ENCODE results near the gene MRM2.

MRM2 gene

DNA sequence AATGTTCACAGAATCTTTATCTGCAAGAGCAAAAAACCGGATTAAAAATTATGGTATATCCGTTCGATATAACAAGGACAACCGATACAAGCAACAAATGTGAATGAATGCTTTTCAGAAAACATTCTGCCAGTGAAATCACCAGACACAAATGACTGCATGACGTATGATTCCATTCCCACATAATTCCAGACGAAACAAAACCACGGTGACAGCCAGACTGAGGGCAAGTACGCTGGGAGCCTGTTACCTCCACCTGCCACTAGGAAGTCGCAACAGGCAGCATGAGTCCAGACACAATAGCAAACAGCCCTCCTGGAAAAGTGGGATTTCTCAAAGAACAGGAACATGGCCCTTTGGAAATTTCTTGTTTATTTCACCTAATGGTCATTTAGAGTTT is 51.0 kb downstream of the MRM2 start:
- ChIA-PET POLR2A (interaction anchor here (0.6 kb wide), 1 partner anchor 170 kb away, joined by 3 read pairs; no protein-coding TSS in a partner anchor), CTCF (interaction anchor here (1.3 to 1.4 kb wide), 2 partner anchors 12 to 15 kb away, joined by 3 to 4 read pairs; no protein-coding TSS in a partner anchor)
- no peak overlapping the region for H3K4me3 ChIP-seq (ENCODE audit: low read depth, low read length)
- no peak for DNase-seq (ENCODE audit: low read depth, low spot score)
- TF ChIP-seq, protein P1, sequence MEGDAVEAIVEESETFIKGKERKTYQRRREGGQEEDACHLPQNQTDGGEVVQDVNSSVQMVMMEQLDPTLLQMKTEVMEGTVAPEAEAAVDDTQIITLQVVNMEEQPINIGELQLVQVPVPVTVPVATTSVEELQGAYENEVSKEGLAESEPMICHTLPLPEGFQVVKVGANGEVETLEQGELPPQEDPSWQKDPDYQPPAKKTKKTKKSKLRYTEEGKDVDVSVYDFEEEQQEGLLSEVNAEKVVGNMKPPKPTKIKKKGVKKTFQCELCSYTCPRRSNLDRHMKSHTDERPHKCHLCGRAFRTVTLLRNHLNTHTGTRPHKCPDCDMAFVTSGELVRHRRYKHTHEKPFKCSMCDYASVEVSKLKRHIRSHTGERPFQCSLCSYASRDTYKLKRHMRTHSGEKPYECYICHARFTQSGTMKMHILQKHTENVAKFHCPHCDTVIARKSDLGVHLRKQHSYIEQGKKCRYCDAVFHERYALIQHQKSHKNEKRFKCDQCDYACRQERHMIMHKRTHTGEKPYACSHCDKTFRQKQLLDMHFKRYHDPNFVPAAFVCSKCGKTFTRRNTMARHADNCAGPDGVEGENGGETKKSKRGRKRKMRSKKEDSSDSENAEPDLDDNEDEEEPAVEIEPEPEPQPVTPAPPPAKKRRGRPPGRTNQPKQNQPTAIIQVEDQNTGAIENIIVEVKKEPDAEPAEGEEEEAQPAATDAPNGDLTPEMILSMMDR (IDR thresholded peaks at IDR 0.05; ENCODE audit: insufficient read depth, low read length, missing control alignments) = no peak

DNA sequence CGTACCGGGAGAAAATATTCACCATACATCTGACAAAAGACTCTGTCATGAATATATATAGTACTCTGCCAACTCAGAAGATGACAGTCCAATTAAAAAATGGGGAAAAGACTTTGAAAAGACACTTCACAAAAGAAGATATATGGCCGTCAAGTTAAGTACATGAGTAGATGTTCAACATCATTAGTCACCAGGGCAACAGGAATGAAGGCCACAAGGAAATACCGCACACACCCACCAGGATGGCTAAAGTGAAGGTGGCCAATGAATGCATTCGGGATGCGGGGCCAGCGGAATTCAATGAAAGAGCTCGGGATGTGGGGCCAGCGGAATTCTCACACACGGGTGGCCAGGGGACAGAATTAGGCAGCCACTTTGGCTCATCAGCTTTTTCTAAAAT is 51.5 kb downstream of the MRM2 start:
- TF ChIP-seq, protein P1 (IDR thresholded peaks at IDR 0.05; ENCODE audit: insufficient read depth, low read length, missing control alignments) = no peak
- ChIA-PET CTCF (interaction anchor here (1.0 to 1.7 kb wide), 5 partner anchors 10 to 30 kb away, joined by 3 to 4 read pairs (median 3); no protein-coding TSS in a partner anchor), POLR2A (interaction anchor here (0.6 kb wide), 2 partner anchors 19 to 170 kb away, joined by 3 read pairs; no protein-coding TSS in a partner anchor)
- DNase-seq (ENCODE audit: low read depth, low spot score) = no peak
- H3K4me3 ChIP-seq (ENCODE audit: low read depth, low read length) = no peak overlapping the region

DNA sequence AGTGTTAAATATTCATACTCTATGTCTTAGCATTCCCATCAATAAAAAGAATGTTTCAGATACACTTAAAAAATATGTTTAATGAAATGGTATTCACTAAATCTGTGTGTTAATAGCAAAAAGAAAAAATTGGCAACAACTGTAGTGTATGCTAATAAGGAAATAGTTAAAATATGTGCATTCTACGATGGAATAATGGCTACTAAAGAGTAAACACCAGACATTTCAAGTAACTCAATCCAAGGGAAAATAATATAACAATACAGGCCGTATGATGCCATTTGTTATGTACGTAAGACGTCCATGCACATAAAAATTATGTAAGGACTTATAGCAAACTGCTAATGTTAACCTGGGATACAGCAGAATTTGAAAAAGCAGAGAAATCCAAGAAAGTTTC is 55.8 kb downstream of the MRM2 start:
- no peak overlapping the region for H3K4me3 ChIP-seq (ENCODE audit: low read depth, low read length)
- DNase-seq (ENCODE audit: low read depth, low spot score) = no peak
- TF ChIP-seq, protein P1 (IDR thresholded peaks at IDR 0.05; ENCODE audit: insufficient read depth, low read length, missing control alignments) = no peak
- CTCF ChIA-PET = interaction anchor here (2.0 to 2.3 kb wide), 2 partner anchors 10 to 23 kb away, joined by 6 to 10 read pairs; no protein-coding TSS in a partner anchor
- POLR2A ChIA-PET = interaction anchor here (0.7 kb wide), 1 partner anchor 1034 kb away, joined by 3 read pairs; no protein-coding TSS in a partner anchor

DNA sequence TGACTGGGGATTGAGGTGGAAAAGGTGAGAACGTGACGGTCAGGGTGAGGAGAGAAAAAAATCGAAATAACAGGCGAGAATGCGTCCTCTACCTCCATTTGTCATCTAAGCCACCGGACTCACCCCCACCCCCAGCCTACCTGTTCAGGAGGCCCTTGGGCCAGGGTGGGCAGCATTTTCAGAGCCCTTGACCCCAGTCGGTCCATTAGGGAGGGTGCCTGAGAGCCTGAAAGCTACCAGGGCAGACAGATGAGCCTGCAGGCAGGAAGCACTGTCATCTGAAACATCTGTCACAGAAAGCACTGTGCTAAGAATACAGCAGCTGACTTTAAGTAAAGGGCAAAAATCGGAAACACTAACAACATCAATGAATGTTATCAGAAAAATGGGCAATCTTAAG is 56.3 kb downstream of the MRM2 start:
- TF ChIP-seq, protein P1 (IDR thresholded peaks at IDR 0.05; ENCODE audit: insufficient read depth, low read length, missing control alignments) = no peak
- DNase-seq (ENCODE audit: low read depth, low spot score) = no peak
- POLR2A ChIA-PET = interaction anchor here (0.7 kb wide), 1 partner anchor 1034 kb away, joined by 3 read pairs; no protein-coding TSS in a partner anchor
- CTCF ChIA-PET = interaction anchor here (2.0 to 2.3 kb wide), 2 partner anchors 10 to 24 kb away, joined by 6 to 10 read pairs; no protein-coding TSS in a partner anchor
- H3K4me3 ChIP-seq (ENCODE audit: low read depth, low read length) = no peak overlapping the region
